Erythroblast (primary cell): ENCODE data around the gene RAF1.

Experiments used
- GATA1 ChIP-seq: IDR thresholded peaks from 2 replicates; pipeline ENCODE4 v1.6.1; 2011; ENCODE audit warnings: low read depth, mild to moderate bottlenecking, control low read depth, low read length, moderate library complexity
- POLR2A ChIP-seq: IDR thresholded peaks from 2 replicates; pipeline ENCODE4 v1.6.1; 2011; ENCODE audit warnings: mild to moderate bottlenecking, low read length

DNA sequence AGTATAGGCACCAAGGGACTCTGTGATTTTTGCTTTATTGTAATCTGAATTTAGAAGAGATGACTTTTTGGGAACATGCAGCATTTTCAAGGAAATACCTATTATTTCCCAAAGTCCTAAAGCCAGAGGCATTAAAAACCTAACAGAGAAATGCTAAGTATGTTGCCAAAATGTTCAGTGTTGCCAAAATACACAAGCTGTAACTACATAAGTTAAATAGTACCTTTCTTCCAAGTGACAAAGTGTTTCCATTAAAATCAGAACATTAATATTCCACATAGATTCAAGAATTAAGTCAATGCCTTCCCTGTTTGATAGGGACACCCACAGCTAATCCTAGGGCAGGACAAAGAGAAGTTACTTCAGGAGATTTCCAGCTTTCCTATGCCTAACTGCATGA lies 65.0 kb downstream of the RAF1 start:
- TF ChIP-seq POLR2A (no peak), GATA1 (no peak)
